H9 (cell line): ENCODE measurements around the gene UNC45A. TPM values are rescaled to one million over a fixed set of nuclear protein-coding genes. Genes with fewer than 3 reads are reported as not detected.
A peak's percentile ranks its signal among the peaks of the same experiment; 100 is the strongest.

ENCODE experiments used
- DNase-seq: peaks from one replicate; pipeline ENCODE4 v3.0.0-alpha.2; 2017
- H2AFZ ChIP-seq: one replicate; pipeline ENCODE4 v1.6.1; 2013; ENCODE audit warnings: mild to moderate bottlenecking, low read length, control low read depth, moderate library complexity
- H2AK5ac ChIP-seq: 2 replicates; pipeline ENCODE4 v1.6.1; 2013; ENCODE audit warnings: low read length, control low read depth, mixed read lengths; ENCODE audit not compliant: insufficient read length
- H2BK120ac ChIP-seq: one replicate; pipeline ENCODE4 v1.6.1; 2013; ENCODE audit warnings: low read depth, mild to moderate bottlenecking, low read length, control low read depth, inconsistent platforms; ENCODE audit not compliant: poor library complexity, severe bottlenecking
- H2BK12ac ChIP-seq: 2 replicates; pipeline ENCODE4 v1.6.1; 2013; ENCODE audit warnings: low read length, control low read depth, mixed read lengths, low read depth; ENCODE audit not compliant: insufficient read length
- H2BK15ac ChIP-seq: 2 replicates; pipeline ENCODE4 v1.6.1; 2013; ENCODE audit warnings: low read depth, low read length, control low read depth
- H2BK20ac ChIP-seq: one replicate; pipeline ENCODE4 v1.6.1; 2013; ENCODE audit warnings: low read depth, mild to moderate bottlenecking, low read length, control low read depth, inconsistent platforms; ENCODE audit not compliant: poor library complexity, severe bottlenecking
- H2BK5ac ChIP-seq: 2 replicates; pipeline ENCODE4 v1.6.1; 2013; ENCODE audit warnings: low read length, control low read depth, mixed read lengths; ENCODE audit not compliant: insufficient read length
- H3K14ac ChIP-seq: 2 replicates; pipeline ENCODE4 v1.6.1; 2013; ENCODE audit warnings: low read length, control low read depth; ENCODE audit not compliant: insufficient read depth
- H3K18ac ChIP-seq: 2 replicates; pipeline ENCODE4 v1.6.1; 2013; ENCODE audit warnings: low read depth, mild to moderate bottlenecking, mixed read lengths, low read length, control low read depth; ENCODE audit not compliant: insufficient read length
- H3K23ac ChIP-seq: 2 replicates; pipeline ENCODE4 v1.6.1; 2013; ENCODE audit warnings: low read length, control low read depth, mixed read lengths, low read depth; ENCODE audit not compliant: insufficient read length
- H3K23me2 ChIP-seq: 2 replicates; pipeline ENCODE4 v1.6.1; 2013; ENCODE audit warnings: low read depth, mild to moderate bottlenecking, mixed read lengths, low read length, control low read depth; ENCODE audit not compliant: insufficient read length, poor library complexity, severe bottlenecking
- H3K27ac ChIP-seq: 2 replicates; pipeline ENCODE4 v1.5.1; 2013; ENCODE audit warnings: low read length, control low read depth, mixed read lengths, low read depth; ENCODE audit not compliant: insufficient read length
- H3K27me3 ChIP-seq: 2 replicates; pipeline ENCODE4 v1.6.1; 2013; ENCODE audit warnings: low read length, control low read depth, inconsistent platforms; ENCODE audit not compliant: insufficient read depth
- H3K4ac ChIP-seq: 2 replicates; pipeline ENCODE4 v1.6.1; 2013; ENCODE audit warnings: low read depth, mild to moderate bottlenecking, control low read depth, inconsistent platforms, low read length, moderate library complexity
- H3K4me1 ChIP-seq: 2 replicates; pipeline ENCODE4 v1.6.1; 2013; ENCODE audit warnings: low read length, control low read depth, inconsistent platforms; ENCODE audit not compliant: insufficient read depth
- H3K4me2 ChIP-seq: 2 replicates; pipeline ENCODE4 v1.6.1; 2013; ENCODE audit warnings: low read length, control low read depth, mixed read lengths; ENCODE audit not compliant: insufficient read length, insufficient read depth
- H3K56ac ChIP-seq: 2 replicates; pipeline ENCODE4 v1.6.1; 2013; ENCODE audit warnings: low read depth, mild to moderate bottlenecking, mixed read lengths, low read length, control low read depth; ENCODE audit not compliant: insufficient read length
- H3K79me1 ChIP-seq: 2 replicates; pipeline ENCODE4 v1.6.1; 2013; ENCODE audit warnings: low read depth, mild to moderate bottlenecking, moderate library complexity, low read length, control low read depth, inconsistent platforms; ENCODE audit not compliant: insufficient read depth, poor library complexity, severe bottlenecking
- H3K79me2 ChIP-seq: 2 replicates; pipeline ENCODE4 v1.6.1; 2013; ENCODE audit warnings: low read length, control low read depth, inconsistent platforms; ENCODE audit not compliant: insufficient read depth
- H3K9ac ChIP-seq: 2 replicates; pipeline ENCODE4 v1.6.1; 2013; ENCODE audit warnings: low read length, control low read depth, mixed read lengths; ENCODE audit not compliant: insufficient read length; ENCODE audit errors: extremely low read depth
- H3K9me3 ChIP-seq: one replicate; pipeline ENCODE4 v1.6.1; 2013; ENCODE audit warnings: low read depth, low read length, inconsistent platforms; ENCODE audit not compliant: control insufficient read depth
- H3T11ph ChIP-seq: one replicate; pipeline ENCODE4 v1.6.1; 2013; ENCODE audit warnings: mild to moderate bottlenecking, low read length, control low read depth, inconsistent platforms
- H4K20me1 ChIP-seq: one replicate; pipeline ENCODE4 v1.6.1; 2013; ENCODE audit not compliant: control insufficient read depth, insufficient read length, insufficient read depth
- H4K5ac ChIP-seq: 2 replicates; pipeline ENCODE4 v1.6.1; 2013; ENCODE audit warnings: low read depth, mild to moderate bottlenecking, mixed read lengths, low read length, control low read depth; ENCODE audit not compliant: insufficient read length
- H4K8ac ChIP-seq: replicated peaks from 2 replicates; pipeline ENCODE4 v1.6.1; 2013; ENCODE audit warnings: low read length, control low read depth, mixed read lengths, low read depth; ENCODE audit not compliant: insufficient read length
- H4K91ac ChIP-seq: 2 replicates; pipeline ENCODE4 v1.6.1; 2013; ENCODE audit warnings: low read depth, mild to moderate bottlenecking, moderate library complexity, mixed read lengths, low read length, control low read depth; ENCODE audit not compliant: insufficient read length
- H3K27ac Mint-ChIP-seq, 3 experiments: 2 replicates in 2 of 3; 3 replicates in 1 of 3; pipeline ENCODE4 v1.8.0; 2020 to 2021; ENCODE audit warnings: mixed read lengths in 3 of 3, mild to moderate bottlenecking in 1 of 3, moderate library complexity in 1 of 3
- H3K27me3 Mint-ChIP-seq: 2 replicates; pipeline ENCODE4 v1.8.0; 2021; ENCODE audit warnings: low read depth, mild to moderate bottlenecking, moderate library complexity, mixed read lengths
- H3K36me3 Mint-ChIP-seq, 3 experiments: 2 replicates in 2 of 3; 3 replicates in 1 of 3; pipeline ENCODE4 v1.8.0; 2020 to 2021; ENCODE audit warnings: low read depth in 3 of 3, mixed read lengths in 3 of 3; ENCODE audit not compliant: insufficient read depth in 1 of 3
- H3K4me1 Mint-ChIP-seq, 2 experiments: 2 replicates each; pipeline ENCODE4 v1.8.0; 2020; ENCODE audit warnings: mixed read lengths in 2 of 2
- H3K4me3 Mint-ChIP-seq, 2 experiments: 2 replicates in 1 of 2; 3 replicates in 1 of 2; pipeline ENCODE4 v1.8.0; 2020 to 2021; ENCODE audit warnings: mild to moderate bottlenecking in 2 of 2, mixed read lengths in 2 of 2, moderate library complexity in 1 of 2
- H3K9me3 Mint-ChIP-seq, 2 experiments: 2 replicates in 1 of 2; 3 replicates in 1 of 2; pipeline ENCODE4 v1.8.0; 2020; ENCODE audit warnings: mild to moderate bottlenecking in 2 of 2, mixed read lengths in 2 of 2, moderate library complexity in 1 of 2
- CTCF ChIP-seq: fragments of 200-600 bp; sonication (generic); conservative IDR thresholded peaks from 3 replicates; pipeline ENCODE4 v1.8.0; 2021; ENCODE audit warnings: antibody characterized with exemption, mild to moderate bottlenecking
- WGBS: extraction: QIAGEN DNeasy Blood & Tissue Kit; methylation state at CpG from one replicate; pipeline ENCODE4 v1.1.7; 2013; ENCODE audit warnings: missing lambda C conversion rate, low lambda C conversion rate, mixed read lengths; ENCODE audit not compliant: insufficient read length; ENCODE audit errors: extremely low coverage; 5-methylcytosine and 5-hydroxymethylcytosine counted together
- total RNA-seq: library from RNA; stranded (reverse); gene quantifications from 2 replicates; pipeline ENCODE4 v1.2.1, GENCODE V29; 2021

UNC45A gene
- total RNA-seq, 1 experiment from 2014 or later: 84.6 TPM

GRCh38 chr15:90889736-90890456 lies 45.2 kb upstream of the UNC45A start:
- H2BK20ac ChIP-seq: no peak overlapping the region
- no peak overlapping the region for H3K14ac ChIP-seq
- no peak overlapping the region for H4K8ac ChIP-seq
- Mint-ChIP-seq H3K36me3 (peaks cover 4 to 10% (median 4%) of the 10 kb centered on the region in 3 experiments; a peak in 5 of 7 replicates), H3K9me3 (no peaks in the 10 kb centered on the region; a peak in 1 of 5 replicates), H3K27ac (peak overlapping the region in 1 of 3 experiments; percentile 65; a peak in 2 of 7 replicates), H3K4me3 (no peak overlapping the region), H3K27me3 (no peaks in the 10 kb centered on the region; the same call in 1 of the 2 replicates), H3K4me1 (peaks cover 9 to 19% of the 10 kb centered on the region in 2 experiments)
- no peaks in the 10 kb centered on the region for H4K20me1 ChIP-seq
- H3K23me2 ChIP-seq: no peaks in the 10 kb centered on the region
- H3T11ph ChIP-seq: no peak overlapping the region
- no peak overlapping the region for H3K18ac ChIP-seq
- no peak overlapping the region for H3K56ac ChIP-seq
- H3K4me1 ChIP-seq: no peaks in the 10 kb centered on the region; the same call in 1 of the 2 replicates
- no peak overlapping the region for H3K23ac ChIP-seq
- H3K27ac ChIP-seq: no peak overlapping the region
- H3K9me3 ChIP-seq: no peaks in the 10 kb centered on the region
- H3K9ac ChIP-seq: no peak overlapping the region
- WGBS: no CpG with 5 or more reads among the region's 31 CpGs
- H4K91ac ChIP-seq: no peak overlapping the region
- no peak for DNase-seq
- H2AK5ac ChIP-seq: no peak overlapping the region
- H3K4ac ChIP-seq: no peak overlapping the region
- no peak overlapping the region for H2BK120ac ChIP-seq
- H3K27me3 ChIP-seq: no peaks in the 10 kb centered on the region
- no peak overlapping the region for H4K5ac ChIP-seq
- no peaks in the 10 kb centered on the region for H3K79me2 ChIP-seq
- H3K4me2 ChIP-seq: no peak overlapping the region
- H3K79me1 ChIP-seq: no peaks in the 10 kb centered on the region
- H2BK15ac ChIP-seq: no peak overlapping the region
- TF ChIP-seq CTCF: no peak
- H2BK12ac ChIP-seq: no peak overlapping the region
- H2AFZ ChIP-seq: no peak overlapping the region
- no peak overlapping the region for H2BK5ac ChIP-seq
